GM12878 (cell line): Measurements from ENCODE around the gene R3HDM2. TPM values are rescaled to one million over a fixed set of nuclear protein-coding genes. Genes with fewer than 3 reads are reported as not detected.

Source experiments
- ATAC-seq: fragments of 200-7000 bp; cut with Tn5 transposase; 3 replicates; pipeline ENCODE4 v1.9.1; 2020; ENCODE audit warnings: mild to moderate bottlenecking, moderate library complexity
- BruUV-seq: library from RNA; stranded (reverse); fragments of 400-500 nt; replicated peaks from 2 replicates; lab custom pipeline; 2021; lab: Mats Ljungman, UMichigan
- CTCF ChIA-PET: fragments of 300-600 bp; sonication (Branson Sonifier 250); formaldehyde crosslinking; extraction: SDS; loops from one replicate; lab custom pipeline; 2021; ENCODE audit warnings: inconsistent platforms; lab: Yijun Ruan, JAX
- POLR2A ChIA-PET: fragments of 350-600 bp; formaldehyde crosslinking; extraction: SDS; loops from one replicate; lab custom pipeline; 2021; ENCODE audit warnings: inconsistent platforms; lab: Charles Lee
- RAD21 ChIA-PET: fragments of 300-600 bp; sonication (Branson Sonifier 250); formaldehyde crosslinking; loops from one replicate; lab custom pipeline; 2023; ENCODE audit warnings: antibody characterized with exemption; ENCODE audit not compliant: unreplicated experiment; lab: Charles Lee
- SMC1A ChIA-PET: fragments of 300-600 bp; sonication (Branson Sonifier 250); formaldehyde crosslinking; loops from one replicate; lab custom pipeline; 2023; ENCODE audit not compliant: unreplicated experiment, uncharacterized antibody; lab: Charles Lee
- DNase-seq: peaks from one replicate; pipeline ENCODE4 v3.0.0-alpha.2; 2011; ENCODE audit warnings: low read depth, low spot score
- FAIRE-seq: peaks from 3 replicates; lab custom pipeline; 2011; peaks lifted over from hg19 to GRCh38; lab: Jason Lieb, UNC
- H2AFZ ChIP-seq: 2 replicates; pipeline ENCODE4 v1.6.0; 2011; ENCODE audit warnings: low read depth, low read length, control low read depth; ENCODE audit not compliant: control insufficient read depth
- H3K27ac ChIP-seq: 2 replicates; pipeline ENCODE4 v1.5.1; 2011; ENCODE audit warnings: control low read depth; ENCODE audit not compliant: control insufficient read depth, insufficient read depth
- H3K27me3 ChIP-seq, 2 experiments: replicated peaks in 1 of 2; 2 replicates each; pipeline versions ENCODE4 v1.6.0 to v1.6.1; 2011; ENCODE audit warnings: low read length in 1 of 2; ENCODE audit not compliant: control insufficient read depth in 2 of 2, insufficient read depth in 2 of 2
- H3K36me3 ChIP-seq, 2 experiments: 2 replicates each; pipeline ENCODE4 v1.5.1; 2011; ENCODE audit warnings: low read length in 1 of 2; ENCODE audit not compliant: control insufficient read depth in 2 of 2, insufficient read depth in 2 of 2
- H3K4me1 ChIP-seq: 2 replicates; pipeline ENCODE4 v1.6.1; 2011; ENCODE audit warnings: mild to moderate bottlenecking, low read length, moderate library complexity, mixed read lengths; ENCODE audit not compliant: control insufficient read depth, insufficient read depth
- H3K4me2 ChIP-seq: 2 replicates; pipeline ENCODE4 v1.6.0; 2011; ENCODE audit warnings: control low read depth; ENCODE audit not compliant: control insufficient read depth, insufficient read depth
- H3K4me3 ChIP-seq: fragments of 200-600 bp; sonication (generic); 2 replicates; pipeline ENCODE4 v1.5.1; 2016
- H3K79me2 ChIP-seq: 2 replicates; pipeline ENCODE4 v1.6.0; 2011; ENCODE audit warnings: low read length; ENCODE audit not compliant: control insufficient read depth, insufficient read depth
- H3K9ac ChIP-seq: 2 replicates; pipeline ENCODE4 v1.8.0; 2011; ENCODE audit warnings: low read length, control low read depth, mixed read lengths; ENCODE audit not compliant: control insufficient read depth, insufficient read depth
- H3K9me3 ChIP-seq: replicated peaks from 3 replicates; pipeline ENCODE4 v1.5.1; 2011; ENCODE audit warnings: mild to moderate bottlenecking, low read length; ENCODE audit not compliant: control insufficient read depth, insufficient read depth
- H4K20me1 ChIP-seq: 2 replicates; pipeline ENCODE4 v1.6.0; 2011; ENCODE audit not compliant: control insufficient read depth, insufficient read depth
- ATF7 ChIP-seq: fragments of 450-650 bp; IDR thresholded peaks from 2 replicates; pipeline ENCODE4 v1.6.1; 2016; ENCODE audit warnings: low read depth, mild to moderate bottlenecking
- BCL11A ChIP-seq: IDR thresholded peaks from 2 replicates; pipeline ENCODE4 v1.6.1; 2011; ENCODE audit warnings: low read depth, low read length
- CBFB ChIP-seq: IDR thresholded peaks from 2 replicates; pipeline ENCODE4 v1.6.1; 2016; ENCODE audit warnings: antibody characterized with exemption, low read depth
- HDAC2 ChIP-seq: fragments of 200-600 bp; sonication (generic); IDR thresholded peaks from 2 replicates; pipeline ENCODE4 v1.6.1; 2017
- MLLT1 ChIP-seq: fragments of 450-650 bp; IDR thresholded peaks from 2 replicates; pipeline ENCODE4 v1.6.1; 2016; ENCODE audit warnings: mild to moderate bottlenecking
- MTA2 ChIP-seq: fragments of 450-650 bp; IDR thresholded peaks from 2 replicates; pipeline ENCODE4 v1.6.1; 2016; ENCODE audit warnings: low read depth, mild to moderate bottlenecking, moderate library complexity
- MTA3 ChIP-seq: IDR thresholded peaks from 2 replicates; pipeline ENCODE4 v1.6.1; 2012; ENCODE audit warnings: low read length, inconsistent platforms, borderline replicate concordance
- NFIC ChIP-seq: IDR thresholded peaks from 2 replicates; pipeline ENCODE4 v1.6.1; 2012; ENCODE audit warnings: low read depth, mild to moderate bottlenecking, inconsistent platforms, low read length, moderate library complexity
- PKNOX1 ChIP-seq: fragments of 450-650 bp; IDR thresholded peaks from 2 replicates; pipeline ENCODE4 v1.6.1; 2016; ENCODE audit warnings: mild to moderate bottlenecking
- SIN3A ChIP-seq: IDR thresholded peaks from 2 replicates; pipeline ENCODE4 v1.6.1; 2012; ENCODE audit warnings: low read depth, low read length, improper control_type of control experiment
- SKIL ChIP-seq: fragments of 450-650 bp; IDR thresholded peaks from 2 replicates; pipeline ENCODE4 v1.6.1; 2017; ENCODE audit warnings: mild to moderate bottlenecking, low read depth, inconsistent platforms; ENCODE audit not compliant: poor library complexity, severe bottlenecking
- SMAD1 ChIP-seq: fragments of 450-650 bp; IDR thresholded peaks from 2 replicates; pipeline ENCODE4 v1.6.1; 2018; ENCODE audit warnings: mild to moderate bottlenecking, low read depth; ENCODE audit not compliant: partially characterized antibody
- TCF3 ChIP-seq: IDR thresholded peaks from 2 replicates; pipeline ENCODE4 v1.6.1; 2012; ENCODE audit warnings: low read depth, mild to moderate bottlenecking, low read length, borderline replicate concordance; ENCODE audit not compliant: insufficient read depth
- ZBTB4 ChIP-seq: fragments of 450-650 bp; formaldehyde crosslinking; IDR thresholded peaks from 2 replicates; pipeline ENCODE4 v1.4.0; 2022; ENCODE audit warnings: mild to moderate bottlenecking, moderate library complexity
- ZNF207 ChIP-seq: fragments of 450-650 bp; IDR thresholded peaks from 2 replicates; pipeline ENCODE4 v1.6.1; 2014; ENCODE audit warnings: antibody characterized with exemption, mild to moderate bottlenecking, borderline replicate concordance
- ZNF622 ChIP-seq: fragments of 450-650 bp; IDR thresholded peaks from 2 replicates; pipeline ENCODE4 v1.6.1; 2017; ENCODE audit warnings: mild to moderate bottlenecking, inconsistent platforms
- WGBS: methylation state at CpG from one replicate; pipeline ENCODE4 v1.1.6; 2016; ENCODE audit warnings: low lambda C conversion rate; ENCODE audit not compliant: insufficient replicate concordance, insufficient coverage; ENCODE audit errors: missing lambda C conversion rate; 5-methylcytosine and 5-hydroxymethylcytosine counted together
- in situ Hi-C: fragments of 300-500 bp; cut with MboI; formaldehyde crosslinking; loops from 9 replicates; pipeline ENCODE4 v1.14.3; 2018; ENCODE audit warnings: mixed read lengths
- intact Hi-C: fragments of 100-400 bp; cut with micrococcal nuclease; formaldehyde crosslinking; loops from one replicate; pipeline ENCODE4 v1.14.2; 2022; ENCODE audit not compliant: unreplicated experiment
- polyA plus RNA-seq, 11 experiments: library from polyadenylated mRNA; depleted of rRNA in 4 of 11; unstranded in 6 of 11; stranded (reverse) in 5 of 11; fragments of >200 nt; fragmentation: Nextera tagmentation in 4 of 11; fragmentation: Illumina TruSeq in 1 of 11; extraction: Ambion mirVana in 4 of 11; extraction: Trizol in 1 of 11; gene quantifications; 1 replicate in 1 of 11; 2 replicates in 10 of 11; pipeline versions ENCODE4 v1.2.1 to v1.2.3, GENCODE V29; 2011 to 2016; ENCODE audit warnings: inconsistent platforms in 2 of 11, missing spikeins in 2 of 11, low read depth in 1 of 11
- total RNA-seq, 4 experiments: library from RNA; depleted of rRNA in 3 of 4; stranded (reverse); fragments of >200 nt in 3 of 4; fragmentation: Illumina TruSeq in 1 of 4; extraction: Trizol in 1 of 4; gene quantifications; 2 replicates each; pipeline versions ENCODE4 v1.2.1 to v1.2.3, GENCODE V29; 2013 to 2021

R3HDM2 gene
- total and polyA plus RNA-seq, 10 of the 15 experiments (the other 5 are each of a cell fraction or from before 2014, with no cell fraction given), result 4.6 to 26.1 (median 11.2) TPM

- no peak for TF ChIP-seq PKNOX1
- TF ChIP-seq SMAD1, result no peak
- no peak for TF ChIP-seq HDAC2
- no peak for TF ChIP-seq SIN3A
- TF ChIP-seq ZNF622, result no peak
Measured at GRCh38 chr12:57384478-57384877, 46.4 kb downstream of the R3HDM2 start (continued).

GRCh38 chr12:57381693-57382220 lies 49.1 kb downstream of the R3HDM2 start:
- H3K27ac ChIP-seq, result no peak overlapping the region
- RAD21 ChIA-PET, result no interaction called here
- FAIRE-seq (no peak), ATAC-seq (peak; percentile 39; the same call in 2 of the 3 replicates), DNase-seq (no peak)
- BruUV-seq, result no TSS peak
- intact Hi-C loops (no loop called here), in situ Hi-C loops (no loop called here)
- H3K9ac ChIP-seq, result no peak overlapping the region
- peaks cover 11% of the 10 kb centered on the region for H3K4me1 ChIP-seq
- no peaks in the 10 kb centered on the region for H3K9me3 ChIP-seq
- WGBS, result 54% methylated on average over 2 of the region's 2 CpGs
- no peaks in the 10 kb centered on the region; a peak in 1 of 4 replicates for H3K36me3 ChIP-seq
- H3K79me2 ChIP-seq, result no peaks in the 10 kb centered on the region
- H3K4me3 ChIP-seq, result no peak overlapping the region
- POLR2A ChIA-PET, result no interaction called here
- no peaks in the 10 kb centered on the region for H4K20me1 ChIP-seq
- no peaks in the 10 kb centered on the region for H3K27me3 ChIP-seq
- no peak overlapping the region for H2AFZ ChIP-seq
- SMC1A ChIA-PET, result interaction anchor here (0.6 kb wide), 2 partner anchors 47 to 67 kb away, joined by 3 to 4 read pairs; no protein-coding TSS in a partner anchor
- no peak overlapping the region for H3K4me2 ChIP-seq
- CTCF ChIA-PET, result interaction anchor here (0.6 to 0.7 kb wide), 2 partner anchors 19 to 29 kb away, joined by 3 read pairs; no protein-coding TSS in a partner anchor
- TF ChIP-seq CBFB (no peak), NFIC (no peak), SKIL (no peak), MLLT1 (no peak), TCF3 (no peak), MTA3 (no peak), ATF7 (no peak), ZNF207 (no peak), MTA2 (no peak), BCL11A (no peak), ZBTB4 (CRISPR knock-in tag) (no peak)
